HAP-1 (cell line): Measurements from ENCODE around the gene RYR3.

Experiments
- DNase-seq, 2 experiments: peaks; one replicate each; pipeline ENCODE4 v3.0.0-alpha.2; 2016 to 2020; ENCODE audit warnings: low spot score in 2 of 2
- H3K27me3 ChIP-seq: fragments of 250-450 bp; sonication (Bioruptor Pico); 2 replicates; pipeline ENCODE4 v1.5.1; 2020; ENCODE audit warnings: low read depth, mild to moderate bottlenecking, moderate library complexity
- H3K36me3 ChIP-seq: fragments of 250-450 bp; sonication (Bioruptor Pico); replicated peaks from 2 replicates; pipeline ENCODE4 v1.5.1; 2020; ENCODE audit warnings: mild to moderate bottlenecking
- H3K4me1 ChIP-seq: fragments of 250-450 bp; sonication (Bioruptor Pico); 2 replicates; pipeline ENCODE4 v1.5.1; 2020; ENCODE audit warnings: mild to moderate bottlenecking
- H3K4me3 ChIP-seq: fragments of 250-450 bp; sonication (Bioruptor Pico); 2 replicates; pipeline ENCODE4 v1.5.1; 2020; ENCODE audit warnings: mild to moderate bottlenecking, moderate library complexity
- H3K9me3 ChIP-seq: fragments of 250-450 bp; sonication (Bioruptor Pico); 2 replicates; pipeline ENCODE4 v1.5.1; 2020; ENCODE audit warnings: mild to moderate bottlenecking, moderate library complexity
- in situ Hi-C: fragments of 300-500 bp; cut with MboI; formaldehyde crosslinking; loops from 3 replicates; pipeline ENCODE4 v1.14.3; 2020; ENCODE audit warnings: low sequenced_read_pairs, inconsistent platforms, mixed read lengths

The RYR3 gene

DNA sequence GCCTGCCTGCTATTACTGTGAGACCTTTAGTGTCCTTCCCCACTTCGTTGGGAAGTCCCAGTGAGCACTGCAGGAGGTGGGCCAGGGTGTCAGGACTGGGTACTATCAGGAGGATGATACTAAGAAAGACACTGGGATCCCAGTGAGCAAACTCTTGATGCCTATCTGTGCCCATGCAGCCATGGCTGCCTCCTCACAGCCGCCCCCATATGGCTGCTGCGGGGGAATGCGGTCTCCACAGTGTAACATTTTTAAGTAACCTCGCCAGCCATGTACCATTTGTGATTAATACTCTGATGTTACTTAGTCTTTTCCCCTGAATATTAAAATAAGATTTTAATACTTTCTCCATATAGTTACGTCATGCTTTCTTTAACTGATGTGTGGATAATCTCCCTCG, 312.2 kb downstream of the RYR3 start:
- no peaks in the 10 kb centered on the region for H3K4me1 ChIP-seq
- H3K4me3 ChIP-seq, result no peak overlapping the region
- no peaks in the 10 kb centered on the region for H3K36me3 ChIP-seq
- peak in 1 of 2 experiments; percentile 11 for DNase-seq
- in situ Hi-C loops, result no loop called here
- peaks cover 6% of the 10 kb centered on the region; the same call in 1 of the 2 replicates for H3K27me3 ChIP-seq
- H3K9me3 ChIP-seq, result no peaks in the 10 kb centered on the region

- in situ Hi-C loops, result no loop called here
- H3K9me3 ChIP-seq, result no peaks in the 10 kb centered on the region
- H3K4me3 ChIP-seq, result no peak overlapping the region
- H3K4me1 ChIP-seq, result no peaks in the 10 kb centered on the region
- no peak for DNase-seq
- no peaks in the 10 kb centered on the region for H3K27me3 ChIP-seq
- no peaks in the 10 kb centered on the region for H3K36me3 ChIP-seq
Measured at GRCh38 chr15:33624439-33624838, 313.7 kb downstream of the RYR3 start.

DNA sequence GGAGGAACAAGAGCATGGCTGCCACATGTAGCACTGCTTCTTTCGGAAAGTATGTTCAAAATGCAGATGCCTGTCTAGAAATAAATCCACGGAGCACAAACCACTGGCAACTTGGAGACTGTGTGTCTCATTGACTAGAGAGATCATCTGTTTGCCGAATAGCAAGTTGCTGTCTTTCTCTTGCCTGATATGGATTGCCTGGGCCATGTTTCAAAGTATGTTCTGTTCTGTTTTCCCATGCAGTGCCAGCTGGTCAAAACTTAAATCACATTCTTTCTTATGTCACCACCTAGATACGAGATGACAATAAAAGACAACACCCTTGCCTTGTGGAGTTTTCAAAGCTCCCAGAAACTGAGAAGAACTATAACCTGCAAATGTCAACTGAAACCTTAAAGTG, 318.9 kb downstream of the RYR3 start:
- no peaks in the 10 kb centered on the region for H3K27me3 ChIP-seq
- no peak for DNase-seq
- no peaks in the 10 kb centered on the region for H3K4me1 ChIP-seq
- H3K4me3 ChIP-seq, result no peak overlapping the region
- H3K9me3 ChIP-seq, result no peaks in the 10 kb centered on the region
- H3K36me3 ChIP-seq, result no peaks in the 10 kb centered on the region
- in situ Hi-C loops, result no loop called here

DNA sequence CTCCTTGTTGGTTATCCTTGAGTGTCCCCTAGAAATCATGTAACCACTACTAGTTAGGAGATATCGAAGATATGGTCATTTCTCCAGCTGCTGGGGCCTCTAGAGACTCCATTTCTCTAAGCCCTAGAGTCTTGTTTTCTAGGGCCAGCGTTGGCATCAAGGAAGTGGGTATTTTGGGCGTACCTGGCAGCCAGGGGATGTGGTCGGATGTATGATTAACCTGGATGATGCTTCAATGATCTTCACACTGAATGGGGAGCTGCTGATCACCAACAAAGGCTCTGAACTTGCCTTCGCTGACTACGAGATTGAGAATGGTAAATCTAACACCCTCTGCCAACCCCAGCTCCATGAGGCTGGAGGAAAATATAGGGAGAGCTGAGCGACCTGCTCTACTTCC, 325.5 kb downstream of the RYR3 start:
- Histone ChIP-seq H3K36me3 (no peaks in the 10 kb centered on the region), H3K4me3 (no peak overlapping the region), H3K9me3 (no peaks in the 10 kb centered on the region), H3K27me3 (peaks cover 15% of the 10 kb centered on the region), H3K4me1 (no peaks in the 10 kb centered on the region)
- no peak for DNase-seq
- in situ Hi-C loops, result no loop called here

DNA sequence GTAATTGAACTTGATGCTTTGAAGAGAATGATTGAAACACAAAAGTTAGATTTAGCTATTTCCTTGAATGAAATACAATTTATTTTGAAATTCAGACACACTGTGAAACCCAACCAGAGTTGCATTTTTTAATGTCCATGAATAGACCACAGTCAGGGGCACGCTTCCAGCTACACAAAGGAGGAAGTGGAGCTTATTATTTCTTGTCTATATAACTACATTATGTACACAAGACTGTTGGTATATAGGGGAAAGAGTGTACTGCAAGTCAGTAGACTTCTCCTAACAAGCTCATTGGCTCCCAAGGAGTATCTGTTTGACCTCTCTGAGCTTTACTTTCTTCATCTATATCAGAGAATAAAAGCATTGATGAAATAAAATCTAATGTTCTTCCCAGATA, 326.2 kb downstream of the RYR3 start:
- Histone ChIP-seq H3K27me3 (peaks cover 17% of the 10 kb centered on the region), H3K4me3 (no peak overlapping the region), H3K4me1 (no peaks in the 10 kb centered on the region), H3K36me3 (no peaks in the 10 kb centered on the region), H3K9me3 (no peaks in the 10 kb centered on the region)
- DNase-seq, result no peak
- in situ Hi-C loops, result no loop called here

DNA sequence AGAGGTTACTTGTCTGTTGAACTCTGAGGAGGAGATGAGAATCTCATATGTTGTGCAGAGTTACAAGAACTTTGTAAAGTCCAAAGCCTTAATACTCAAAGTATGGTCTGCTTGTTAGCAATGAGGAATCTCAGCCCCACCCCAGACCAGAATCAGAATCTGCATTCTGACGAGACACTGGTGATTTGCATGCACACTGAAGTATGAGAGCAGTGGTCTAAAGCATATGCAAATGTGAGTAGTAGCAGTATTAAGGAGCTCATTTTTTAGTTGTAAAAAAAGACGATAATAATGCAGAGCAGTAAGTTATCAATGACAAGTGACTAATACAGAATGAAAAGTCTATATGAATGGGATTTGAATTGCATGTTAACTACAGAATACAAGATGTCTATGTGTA, 327.7 kb downstream of the RYR3 start:
- no peak for DNase-seq
- Histone ChIP-seq H3K4me3 (no peak overlapping the region), H3K36me3 (no peaks in the 10 kb centered on the region), H3K9me3 (no peaks in the 10 kb centered on the region), H3K27me3 (peaks cover 20% of the 10 kb centered on the region), H3K4me1 (no peaks in the 10 kb centered on the region)
- in situ Hi-C loops, result no loop called here

DNA sequence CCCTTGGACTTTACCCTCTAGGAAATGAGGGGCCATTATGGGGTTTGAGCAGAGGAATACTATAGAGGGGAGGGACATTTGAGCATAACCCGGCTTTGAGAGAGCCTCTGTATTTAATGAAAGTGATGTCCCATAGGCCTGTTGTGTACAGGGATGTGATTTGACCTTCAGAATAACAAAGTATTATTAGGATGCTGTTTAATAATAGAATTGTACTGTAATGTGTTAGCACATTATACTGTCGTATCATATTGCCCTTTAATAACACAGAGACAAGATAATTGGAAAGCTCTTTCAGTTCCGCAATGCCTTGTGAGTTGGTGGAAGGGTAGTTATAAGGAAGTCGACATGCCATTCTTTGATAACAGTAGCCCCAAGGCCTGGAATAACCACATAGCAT, 328.3 kb downstream of the RYR3 start:
- Histone ChIP-seq H3K4me1 (no peaks in the 10 kb centered on the region), H3K36me3 (no peaks in the 10 kb centered on the region), H3K4me3 (no peak overlapping the region), H3K27me3 (peaks cover 21% of the 10 kb centered on the region), H3K9me3 (no peaks in the 10 kb centered on the region)
- in situ Hi-C loops, result no loop called here
- DNase-seq, result no peak

- Histone ChIP-seq H3K36me3 (no peaks in the 10 kb centered on the region), H3K4me1 (no peaks in the 10 kb centered on the region), H3K27me3 (peaks cover 22% of the 10 kb centered on the region), H3K4me3 (no peak overlapping the region), H3K9me3 (no peaks in the 10 kb centered on the region)
- in situ Hi-C loops, result no loop called here
- DNase-seq, result no peak
Measured at GRCh38 chr15:33639456-33639855, 328.7 kb downstream of the RYR3 start.

- Histone ChIP-seq H3K9me3 (no peaks in the 10 kb centered on the region), H3K27me3 (peaks cover 22% of the 10 kb centered on the region), H3K36me3 (no peaks in the 10 kb centered on the region), H3K4me1 (no peaks in the 10 kb centered on the region), H3K4me3 (no peak overlapping the region)
- in situ Hi-C loops, result no loop called here
- DNase-seq, result no peak
Measured at GRCh38 chr15:33639978-33640377, 329.2 kb downstream of the RYR3 start.

DNA sequence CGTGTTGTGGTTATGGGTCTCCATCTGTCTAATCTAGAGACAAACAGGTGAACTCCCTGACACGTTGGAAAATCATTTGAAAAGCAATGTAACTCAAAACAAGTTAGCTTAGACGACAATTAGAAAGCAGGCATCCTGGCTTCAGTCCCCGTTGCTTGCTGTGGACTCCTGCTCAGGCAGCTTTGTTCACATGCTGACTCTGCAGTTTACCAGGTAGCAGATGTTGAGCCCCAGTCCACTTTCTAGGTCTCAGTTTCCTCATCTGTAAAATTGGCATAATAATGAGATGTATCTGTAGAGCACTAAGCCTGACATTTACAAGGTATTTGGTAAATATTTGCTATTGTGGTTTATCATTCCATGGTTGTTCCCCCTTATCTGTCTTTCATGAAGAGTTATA, 330.3 kb downstream of the RYR3 start:
- DNase-seq, result no peak
- in situ Hi-C loops, result no loop called here
- H3K9me3 ChIP-seq, result no peaks in the 10 kb centered on the region
- no peaks in the 10 kb centered on the region for H3K36me3 ChIP-seq
- H3K4me1 ChIP-seq, result no peaks in the 10 kb centered on the region
- peaks cover 19% of the 10 kb centered on the region for H3K27me3 ChIP-seq
- no peak overlapping the region for H3K4me3 ChIP-seq

DNA sequence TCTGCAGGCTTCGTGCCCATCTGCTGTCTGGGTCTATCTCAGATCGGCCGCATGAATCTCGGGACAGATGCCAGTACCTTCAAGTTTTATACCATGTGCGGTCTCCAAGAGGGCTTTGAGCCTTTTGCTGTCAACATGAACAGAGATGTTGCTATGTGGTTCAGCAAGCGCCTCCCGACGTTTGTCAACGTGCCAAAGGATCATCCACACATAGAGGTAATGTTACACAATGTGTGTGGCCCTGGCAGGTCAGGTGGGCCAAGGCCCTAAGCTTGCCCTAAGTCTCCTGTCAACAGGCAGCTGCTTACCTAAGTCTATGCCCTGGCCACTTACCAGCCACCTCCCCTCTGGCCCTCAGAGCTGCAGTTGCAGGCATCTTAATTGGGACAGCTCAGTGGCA, 333.5 kb downstream of the RYR3 start:
- Histone ChIP-seq H3K4me3 (no peak overlapping the region), H3K36me3 (no peaks in the 10 kb centered on the region), H3K9me3 (no peaks in the 10 kb centered on the region), H3K27me3 (peaks cover 19% of the 10 kb centered on the region), H3K4me1 (no peaks in the 10 kb centered on the region)
- in situ Hi-C loops, result no loop called here
- no peak for DNase-seq

GRCh38 chr15:33646744-33647143, 336.0 kb downstream of the RYR3 start:
- Histone ChIP-seq H3K4me3 (no peak overlapping the region), H3K9me3 (no peaks in the 10 kb centered on the region), H3K27me3 (peaks cover 7% of the 10 kb centered on the region), H3K36me3 (no peaks in the 10 kb centered on the region), H3K4me1 (no peaks in the 10 kb centered on the region)
- in situ Hi-C loops, result no loop called here
- DNase-seq, result no peak

DNA sequence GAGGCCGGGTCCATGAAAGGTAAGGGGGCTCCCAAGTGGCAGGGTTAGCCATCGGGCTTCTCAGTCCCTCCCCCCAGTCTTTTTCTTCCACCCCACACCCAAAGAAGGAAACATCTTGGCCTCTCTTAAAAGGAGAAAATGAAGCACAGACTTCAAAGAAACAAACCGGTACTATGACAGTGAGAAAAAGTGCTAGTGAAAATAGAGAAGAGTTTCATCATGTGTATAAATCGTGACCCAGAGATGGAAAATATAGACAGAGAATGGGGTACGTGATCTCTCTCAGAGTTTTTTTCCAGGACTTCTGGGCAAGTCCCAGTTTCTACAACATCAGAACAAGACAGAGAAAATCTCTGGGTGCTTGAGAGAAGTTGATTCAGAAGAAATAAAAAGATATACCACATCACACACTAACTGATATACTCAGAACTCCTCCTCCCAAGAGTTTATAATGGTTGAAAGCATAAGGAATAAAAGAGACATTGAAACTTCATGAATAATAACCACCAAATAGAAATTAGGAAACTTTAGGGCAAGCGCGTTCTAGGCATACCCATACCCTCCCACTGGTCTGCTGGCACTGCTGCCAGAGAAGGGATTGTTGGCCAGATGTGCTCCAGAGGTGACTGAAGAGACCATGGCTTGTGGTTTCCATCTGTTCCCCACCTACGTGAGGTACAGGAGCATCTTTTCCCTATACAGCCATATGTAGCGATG, 338.6 kb downstream of the RYR3 start:
- no peak for DNase-seq
- no peak overlapping the region for H3K4me3 ChIP-seq
- no peaks in the 10 kb centered on the region for H3K4me1 ChIP-seq
- no peaks in the 10 kb centered on the region for H3K9me3 ChIP-seq
- in situ Hi-C loops, result no loop called here
- H3K36me3 ChIP-seq, result no peaks in the 10 kb centered on the region
- H3K27me3 ChIP-seq, result 0 out of 2 replicates have a peak, but pooled peaks cover 7% of the 10 kb centered on the region

DNA sequence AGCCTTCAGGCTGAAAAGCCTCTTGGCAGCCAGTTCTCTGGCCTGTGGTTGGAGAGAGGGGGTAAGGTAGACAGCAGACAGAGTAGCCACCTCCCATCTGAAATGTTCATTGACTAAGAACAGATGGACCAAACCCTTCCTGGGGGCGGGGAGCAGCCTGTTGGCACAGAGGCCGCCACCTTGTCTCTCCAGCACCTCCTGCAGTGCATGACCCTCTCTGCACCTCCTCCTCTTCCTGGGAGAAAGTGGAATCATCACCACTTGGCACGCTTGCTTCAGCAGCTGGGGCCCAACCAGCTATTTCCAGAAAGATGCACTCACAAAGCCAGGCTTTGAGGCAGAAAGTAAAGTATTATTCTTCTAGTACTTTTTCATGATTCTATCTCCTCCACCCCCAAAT, 344.1 kb downstream of the RYR3 start:
- Histone ChIP-seq H3K4me1 (no peaks in the 10 kb centered on the region), H3K27me3 (0 out of 2 replicates have a peak, but pooled peaks cover 4% of the 10 kb centered on the region), H3K4me3 (no peak overlapping the region), H3K9me3 (no peaks in the 10 kb centered on the region), H3K36me3 (no peaks in the 10 kb centered on the region)
- in situ Hi-C loops, result no loop called here
- peak in 1 of 2 experiments; percentile 10 for DNase-seq

- in situ Hi-C loops, result no loop called here
- no peaks in the 10 kb centered on the region for H3K9me3 ChIP-seq
- no peak for DNase-seq
- H3K4me1 ChIP-seq, result no peaks in the 10 kb centered on the region
- H3K36me3 ChIP-seq, result no peaks in the 10 kb centered on the region
- H3K27me3 ChIP-seq, result 0 out of 2 replicates have a peak, but pooled peaks cover 4% of the 10 kb centered on the region
- H3K4me3 ChIP-seq, result no peak overlapping the region
Measured at GRCh38 chr15:33655488-33655887, 344.7 kb downstream of the RYR3 start.
